HepG2 (cell line): ENCODE data around the gene ZFYVE26. TPM values are rescaled to one million over a fixed set of nuclear protein-coding genes. Genes with fewer than 3 reads are reported as not detected.
A peak's percentile ranks its signal among the peaks of the same experiment; 100 is the strongest.

Experiments
- ATAC-seq: fragments of 200-7000 bp; cut with Tn5 transposase; 3 replicates; pipeline ENCODE4 v1.9.1; 2020; ENCODE audit warnings: mild to moderate bottlenecking, moderate library complexity
- BruUV-seq: library from RNA; stranded (reverse); fragments of 400-500 nt; replicated peaks from 2 replicates; lab custom pipeline; 2021; lab: Mats Ljungman, UMichigan
- CTCF ChIA-PET: fragments of 300-600 bp; formaldehyde crosslinking; extraction: SDS; loops from one replicate; lab custom pipeline; 2021; ENCODE audit warnings: low total read pairs, inconsistent platforms, low intra/inter-chr PET ratio; lab: Yijun Ruan, JAX
- POLR2A ChIA-PET: fragments of 350-600 bp; sonication (Branson Sonifier 250); formaldehyde crosslinking; loops from one replicate; lab custom pipeline; 2020; ENCODE audit warnings: antibody characterized with exemption, inconsistent platforms; lab: Yijun Ruan, JAX
- DNase-seq: peaks from one replicate; pipeline ENCODE4 v3.0.0-alpha.2; 2015; ENCODE audit warnings: low spot score
- FAIRE-seq: peaks from 3 replicates; lab custom pipeline; 2011; peaks lifted over from hg19 to GRCh38; lab: Jason Lieb, UNC
- H2AFZ ChIP-seq: one replicate; pipeline ENCODE4 v1.6.1; 2011; ENCODE audit warnings: low read length, inconsistent platforms
- H3K27ac ChIP-seq: fragments of 300-600 bp; 3 replicates; pipeline ENCODE4 v1.8.0; 2011; ENCODE audit warnings: mixed run types, mild to moderate bottlenecking, mixed read lengths, low read length, inconsistent platforms; ENCODE audit not compliant: insufficient read depth; ENCODE audit errors: extremely low read length
- H3K27me3 ChIP-seq, 2 experiments: fragments of 200-600 bp in 1 of 2; 2 replicates in 1 of 2; 3 replicates in 1 of 2; pipeline versions ENCODE4 v1.6.0 to v1.8.0; 2011; ENCODE audit warnings: low read length in 2 of 2, mild to moderate bottlenecking in 2 of 2, moderate library complexity in 2 of 2, inconsistent platforms in 1 of 2; ENCODE audit not compliant: insufficient read depth in 2 of 2, control insufficient read depth in 1 of 2
- H3K36me3 ChIP-seq, 2 experiments: fragments of 200-600 bp in 1 of 2; replicated peaks in 1 of 2; 2 replicates in 1 of 2; 3 replicates in 1 of 2; pipeline versions ENCODE4 v1.5.1 to v1.8.0; 2011; ENCODE audit warnings: low read length in 2 of 2, inconsistent platforms in 1 of 2; ENCODE audit not compliant: insufficient read depth in 2 of 2, control insufficient read depth in 1 of 2
- H3K4me1 ChIP-seq: 2 replicates; pipeline ENCODE4 v1.5.1; 2012; ENCODE audit warnings: low read length, inconsistent platforms; ENCODE audit not compliant: insufficient read depth
- H3K4me2 ChIP-seq: 2 replicates; pipeline ENCODE4 v1.6.0; 2011; ENCODE audit warnings: low read depth, low read length, inconsistent platforms
- H3K4me3 ChIP-seq, 3 experiments: fragments of 200-600 bp in 1 of 3; sonication (generic), shearing (Covaris generic) in 1 of 3; replicated peaks in 1 of 3; 2 replicates each; pipeline ENCODE4 v1.5.1; 2011 to 2016; ENCODE audit warnings: low read length in 3 of 3, inconsistent platforms in 2 of 3, low read depth in 2 of 3, mild to moderate bottlenecking in 2 of 3, control low read depth in 1 of 3, mixed read lengths in 1 of 3; ENCODE audit not compliant: insufficient read depth in 1 of 3
- H3K79me2 ChIP-seq: one replicate; pipeline ENCODE4 v1.6.1; 2011; ENCODE audit warnings: low read length, inconsistent platforms; ENCODE audit not compliant: insufficient read depth
- H3K9ac ChIP-seq: 2 replicates; pipeline ENCODE4 v1.6.0; 2011; ENCODE audit warnings: mild to moderate bottlenecking, low read depth, low read length, inconsistent platforms; ENCODE audit not compliant: insufficient read depth
- H3K9me3 ChIP-seq: 2 replicates; pipeline ENCODE4 v1.5.1; 2012; ENCODE audit warnings: mild to moderate bottlenecking, low read length
- H4K20me1 ChIP-seq: 2 replicates; pipeline ENCODE4 v1.6.0; 2011; ENCODE audit warnings: inconsistent platforms, mild to moderate bottlenecking, low read length, moderate library complexity; ENCODE audit not compliant: insufficient read depth
- AKAP8 ChIP-seq: sonication (generic); formaldehyde crosslinking; IDR thresholded peaks from 2 replicates; pipeline ENCODE4 v1.5.1; 2020; ENCODE audit warnings: mild to moderate bottlenecking, missing genetic modification reagents
- CTCF ChIP-seq: sonication (generic); formaldehyde crosslinking; IDR thresholded peaks from 2 replicates; pipeline ENCODE4 v1.5.0; 2020; ENCODE audit warnings: mild to moderate bottlenecking, missing genetic modification reagents, moderate library complexity
- MTF1 ChIP-seq: sonication (generic); formaldehyde crosslinking; IDR thresholded peaks from 2 replicates; pipeline ENCODE4 v1.5.0; 2020; ENCODE audit warnings: missing genetic modification reagents
- RXRA ChIP-seq: sonication (generic); formaldehyde crosslinking; IDR thresholded peaks from 2 replicates; pipeline ENCODE4 v1.5.1; 2020; ENCODE audit warnings: missing genetic modification reagents
- SMC3 ChIP-seq: IDR thresholded peaks from 2 replicates; pipeline ENCODE4 v1.6.1; 2011; ENCODE audit warnings: low read length, improper control_type of control experiment
- STAG1 ChIP-seq: sonication (generic); formaldehyde crosslinking; IDR thresholded peaks from 2 replicates; pipeline ENCODE4 v1.4.0; 2020; ENCODE audit warnings: missing genetic modification reagents
- ZBED4 ChIP-seq: sonication (generic); formaldehyde crosslinking; IDR thresholded peaks from 2 replicates; pipeline ENCODE4 v1.4.0; 2020; ENCODE audit warnings: missing genetic modification reagents, borderline replicate concordance
- ZNF205 ChIP-seq: IDR thresholded peaks from 2 replicates; pipeline ENCODE4 v1.6.1; 2018; ENCODE audit warnings: missing biosample characterization, missing genetic modification reagents
- WGBS: methylation state at CpG from one replicate; pipeline ENCODE4 v1.1.6; 2017; ENCODE audit warnings: low lambda C conversion rate; 5-methylcytosine and 5-hydroxymethylcytosine counted together
- in situ Hi-C: cut with HindIII; loops from 2 replicates; pipeline ENCODE4 v1.10.0; 2017; ENCODE audit warnings: low pct_unique_long_range_greater_than_20kb; ENCODE audit not compliant: extremely low pct_ligation_motif_present
- intact Hi-C: fragments of 100-400 bp; cut with micrococcal nuclease; formaldehyde crosslinking; loops from one replicate; pipeline ENCODE4 v1.10.0; 2022; ENCODE audit not compliant: unreplicated experiment
- polyA plus RNA-seq, 8 experiments: library from polyadenylated mRNA; depleted of rRNA in 3 of 8; stranded (reverse) in 7 of 8; unstranded in 1 of 8; fragments of >200 nt; fragmentation: Illumina TruSeq in 4 of 8; extraction: Trizol in 4 of 8; gene quantifications; 2 replicates each; pipeline versions ENCODE4 v1.2.1 to v1.2.3, GENCODE V29; 2011 to 2016; ENCODE audit warnings: low read depth in 4 of 8, missing spikeins in 1 of 8, mixed read lengths in 1 of 8; ENCODE audit not compliant: insufficient read depth in 1 of 8
- total RNA-seq, 5 experiments: library from RNA; depleted of rRNA; stranded (reverse); fragments of >200 nt; fragmentation: Illumina TruSeq; extraction: Trizol; gene quantifications; 2 replicates each; pipeline ENCODE4 v1.2.3, GENCODE V29; 2016; ENCODE audit warnings: low read depth in 1 of 5

Gene ZFYVE26
- total and polyA plus RNA-seq, 2 of the 13 experiments (the other 11 are each of a cell fraction or from before 2014, with no cell fraction given) = 13.6 to 16.4 TPM

- TF ChIP-seq MTF1 (CRISPR knock-in tag) = no peak
These were observed 48.2 kb downstream of the ZFYVE26 start (continued) for GRCh38 chr14:67768219-67768618.

- BruUV-seq = no TSS peak
- H3K4me2 ChIP-seq = no peak overlapping the region
- CTCF ChIA-PET = no interaction called here
- in situ Hi-C loops = no loop called here
- H3K4me1 ChIP-seq = peaks cover 18% of the 10 kb centered on the region
- intact Hi-C loops = loop anchor here (10.0 kb wide), 1 partner anchor 61 kb away; the partner anchor contains the start of gene RDH12
- H3K9me3 ChIP-seq = no peaks in the 10 kb centered on the region
- ATAC-seq (peak; percentile 39; the same call in 2 of the 3 replicates), FAIRE-seq (no peak), DNase-seq (no peak)
- H3K79me2 ChIP-seq = no peaks in the 10 kb centered on the region
- H3K27me3 ChIP-seq = no peaks in the 10 kb centered on the region
- no peak overlapping the region for H2AFZ ChIP-seq
- H3K36me3 ChIP-seq = peaks cover 13 to 56% of the 10 kb centered on the region in 2 experiments; a peak in 4 of 5 replicates
- 96% methylated on average over 6 of the region's 10 CpGs for WGBS
- POLR2A ChIA-PET = no interaction called here
- H3K9ac ChIP-seq = no peak overlapping the region
- no peaks in the 10 kb centered on the region for H4K20me1 ChIP-seq
- no peak overlapping the region for H3K27ac ChIP-seq
- no peak overlapping the region for H3K4me3 ChIP-seq
- TF ChIP-seq RXRA (CRISPR knock-in tag) = no peak
- TF ChIP-seq AKAP8 (CRISPR knock-in tag) = no peak
- TF ChIP-seq ZNF205 = no peak
- TF ChIP-seq STAG1 = peak; percentile 47; the same call in 1 of the 2 replicates
- no peak for TF ChIP-seq ZBED4 (CRISPR knock-in tag)
- TF ChIP-seq CTCF (CRISPR knock-in tag) = peak; percentile 43
- TF ChIP-seq SMC3 = peak; percentile 15; the same call in 1 of the 2 replicates
These were observed 50.2 kb downstream of the ZFYVE26 start for GRCh38 chr14:67766035-67766680.
